ENCODE measurements around the gene POC5. TPM values are rescaled to one million over a fixed set of nuclear protein-coding genes. Genes with fewer than 3 reads are reported as not detected.

POC5 gene
- total and polyA plus RNA-seq, 2 experiments from 2014 or later, result 4.6 to 19.2 TPM

- TF ChIP-seq EZH2phosphoT487 (IDR thresholded peaks at IDR 0.05; ENCODE audit: low read depth, severe bottlenecking, unreplicated experiment) (no peak), EZH2 (IDR thresholded peaks at IDR 0.05; ENCODE audit: borderline replicate concordance) (no peak), CTCF (IDR thresholded peaks at IDR 0.05; ENCODE audit: poor library complexity) (no peak)
- no peaks in the 10 kb centered on the region for H3K79me2 ChIP-seq
- H3K9me2 ChIP-seq (replicated peaks; ENCODE audit: insufficient read depth), result no peaks in the 10 kb centered on the region
- H4K20me1 ChIP-seq (ENCODE audit: insufficient read depth, poor library complexity, severe bottlenecking), result no peaks in the 10 kb centered on the region
- peak overlapping the region; percentile 50 for H3K4me2 ChIP-seq
- 76% methylated on average over 2 of the region's 2 CpGs for WGBS (ENCODE audit: low lambda C conversion rate, missing lambda C conversion rate)
- no peak overlapping the region for H2AFZ ChIP-seq
- no peaks in the 10 kb centered on the region for H3K27me3 ChIP-seq
- H3K4me1 ChIP-seq (ENCODE audit: insufficient read depth), result no peaks in the 10 kb centered on the region
- no peak overlapping the region for H3K4me3 ChIP-seq
- H3K9me3 ChIP-seq (ENCODE audit: low read depth), result no peaks in the 10 kb centered on the region
- DNase-seq (ENCODE audit: low spot score), result peak; percentile 72
- H3K27ac ChIP-seq, result peak overlapping the region; percentile 88
- no peaks in the 10 kb centered on the region for H3K36me3 ChIP-seq (replicated peaks; ENCODE audit: insufficient read depth, low read depth)
Observed at GRCh38 chr5:75648712-75649111, 68.5 kb downstream of the POC5 start.

- 98% methylated on average over 2 of the region's 2 CpGs for WGBS (ENCODE audit: low lambda C conversion rate, missing lambda C conversion rate)
- TF ChIP-seq EZH2 (IDR thresholded peaks at IDR 0.05; ENCODE audit: borderline replicate concordance) (no peak), CTCF (IDR thresholded peaks at IDR 0.05; ENCODE audit: poor library complexity) (no peak), EZH2phosphoT487 (IDR thresholded peaks at IDR 0.05; ENCODE audit: low read depth, severe bottlenecking, unreplicated experiment) (no peak)
Observed at GRCh38 chr5:75640826-75641225, 76.4 kb downstream of the POC5 start.

GRCh38 chr5:75640395-75640794, 76.8 kb downstream of the POC5 start:
- Histone ChIP-seq H2AFZ (no peak overlapping the region), H3K27ac (no peak overlapping the region), H3K36me3 (replicated peaks; ENCODE audit: insufficient read depth, low read depth) (no peaks in the 10 kb centered on the region), H3K9me3 (ENCODE audit: low read depth) (no peaks in the 10 kb centered on the region), H3K27me3 (no peaks in the 10 kb centered on the region), H3K4me3 (no peak overlapping the region), H3K9me2 (replicated peaks; ENCODE audit: insufficient read depth) (no peaks in the 10 kb centered on the region), H3K4me1 (ENCODE audit: insufficient read depth) (no peaks in the 10 kb centered on the region), H3K4me2 (no peak overlapping the region), H4K20me1 (ENCODE audit: insufficient read depth, poor library complexity, severe bottlenecking) (no peaks in the 10 kb centered on the region), H3K79me2 (no peaks in the 10 kb centered on the region)
- no peak for DNase-seq (ENCODE audit: low spot score)
- TF ChIP-seq CTCF (IDR thresholded peaks at IDR 0.05; ENCODE audit: poor library complexity) (no peak), EZH2 (IDR thresholded peaks at IDR 0.05; ENCODE audit: borderline replicate concordance) (no peak), EZH2phosphoT487 (IDR thresholded peaks at IDR 0.05; ENCODE audit: low read depth, severe bottlenecking, unreplicated experiment) (no peak)

More at GRCh38 chr5:75640826-75641225, 76.4 kb downstream of the POC5 start:
- H2AFZ ChIP-seq, result no peak overlapping the region
- no peaks in the 10 kb centered on the region for H3K9me2 ChIP-seq (replicated peaks; ENCODE audit: insufficient read depth)
- H3K27me3 ChIP-seq, result no peaks in the 10 kb centered on the region
- H3K27ac ChIP-seq, result no peak overlapping the region
- H3K4me3 ChIP-seq, result no peak overlapping the region
- no peaks in the 10 kb centered on the region for H4K20me1 ChIP-seq (ENCODE audit: insufficient read depth, poor library complexity, severe bottlenecking)
- no peaks in the 10 kb centered on the region for H3K9me3 ChIP-seq (ENCODE audit: low read depth)
- no peaks in the 10 kb centered on the region for H3K4me1 ChIP-seq (ENCODE audit: insufficient read depth)
- H3K79me2 ChIP-seq, result no peaks in the 10 kb centered on the region
- no peak for DNase-seq (ENCODE audit: low spot score)
- H3K36me3 ChIP-seq (replicated peaks; ENCODE audit: insufficient read depth, low read depth), result no peaks in the 10 kb centered on the region
- H3K4me2 ChIP-seq, result no peak overlapping the region

Data from hepatocyte (in vitro differentiated cells).